ENCODE results near the gene QSOX2. TPM values are rescaled to one million over a fixed set of nuclear protein-coding genes. Genes with fewer than 3 reads are reported as not detected.

Gene QSOX2
- total RNA-seq, 1 donor from 2014 or later = 24.9 TPM

DNA sequence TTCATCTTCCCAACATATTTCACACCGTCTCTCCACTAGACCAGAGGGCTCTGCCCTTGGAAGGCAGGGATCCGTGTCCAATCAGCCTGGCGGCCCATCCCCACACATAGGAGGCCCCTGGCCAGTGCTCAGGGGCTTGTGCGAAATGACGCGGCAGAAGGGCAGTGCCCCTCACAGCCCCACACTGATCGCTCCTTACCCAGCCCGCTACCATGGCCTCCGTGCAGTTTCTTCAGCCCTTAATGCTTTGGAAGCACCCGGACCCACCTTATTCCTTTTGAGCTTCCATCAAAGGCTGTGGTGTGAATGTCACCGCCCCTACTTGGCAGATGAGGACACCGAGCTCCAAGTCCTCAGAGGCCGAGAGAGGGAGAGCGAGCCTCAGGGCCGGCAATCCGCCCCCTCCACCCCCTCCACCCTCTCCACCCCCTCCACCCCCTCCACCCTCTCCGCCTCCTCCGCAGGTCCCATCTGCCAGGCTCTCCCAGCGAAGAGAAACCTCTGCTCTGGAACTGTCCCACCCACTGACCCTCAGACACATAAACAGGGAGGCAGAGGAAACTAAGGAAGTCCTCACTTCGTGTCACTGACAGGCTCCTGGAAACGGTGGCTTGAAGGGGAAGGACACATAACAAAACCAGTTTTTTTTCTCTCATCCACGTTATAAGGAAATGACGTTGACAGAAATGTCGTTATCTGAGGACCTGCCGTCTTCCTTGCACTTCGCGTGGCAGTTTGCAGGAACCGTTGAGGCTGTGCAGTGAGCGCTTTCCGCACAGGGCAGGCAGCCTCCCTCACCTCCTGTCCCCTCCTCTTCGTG lies 13.9 kb downstream of the QSOX2 start:
- Mint-ChIP-seq H3K27ac (peak overlapping the region; percentile 82), H3K27me3 (ENCODE audit: low read depth) (no peaks in the 10 kb centered on the region), H3K4me1 (ENCODE audit: low read depth) (peaks cover 42% of the 10 kb centered on the region), H3K9me3 (no peaks in the 10 kb centered on the region), H3K36me3 (ENCODE audit: low read depth) (peaks cover 39% of the 10 kb centered on the region), H3K4me3 (ENCODE audit: low read depth) (peak overlapping the region; percentile 64)
- DNase-seq (ENCODE audit: low spot score) = peak; percentile 43
- intact Hi-C loops (cut with micrococcal nuclease) = loop anchor here (1.0 kb wide), 1 partner anchor 14 kb away; the partner anchor contains the start of gene QSOX2

DNA sequence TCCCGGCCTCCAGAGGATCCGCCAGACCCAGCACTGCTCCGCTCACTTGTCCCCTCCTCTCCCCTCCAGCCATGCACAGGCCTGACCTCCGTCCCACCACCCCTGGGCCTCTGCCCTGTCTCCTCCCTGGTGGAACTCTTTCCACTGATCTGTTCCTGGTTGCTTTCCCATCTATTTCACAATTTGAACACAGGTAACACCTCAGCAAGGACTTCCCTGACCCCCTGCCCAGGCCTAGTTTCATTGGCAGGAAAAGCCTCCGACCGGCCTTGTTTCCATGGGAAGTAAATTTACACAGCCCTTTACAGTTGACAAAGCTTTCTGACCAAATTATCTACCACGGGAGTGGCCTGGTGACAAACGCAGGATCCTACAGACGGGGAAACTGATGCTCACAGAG lies 14.8 kb downstream of the QSOX2 start:
- Mint-ChIP-seq H3K27ac (peak overlapping the region; percentile 65), H3K4me3 (ENCODE audit: low read depth) (peak overlapping the region; percentile 17), H3K27me3 (ENCODE audit: low read depth) (no peaks in the 10 kb centered on the region), H3K4me1 (ENCODE audit: low read depth) (peaks cover 42% of the 10 kb centered on the region), H3K36me3 (ENCODE audit: low read depth) (peaks cover 37% of the 10 kb centered on the region), H3K9me3 (no peaks in the 10 kb centered on the region)
- intact Hi-C loops (cut with micrococcal nuclease) = no loop called here
- DNase-seq (ENCODE audit: low spot score) = no peak

DNA sequence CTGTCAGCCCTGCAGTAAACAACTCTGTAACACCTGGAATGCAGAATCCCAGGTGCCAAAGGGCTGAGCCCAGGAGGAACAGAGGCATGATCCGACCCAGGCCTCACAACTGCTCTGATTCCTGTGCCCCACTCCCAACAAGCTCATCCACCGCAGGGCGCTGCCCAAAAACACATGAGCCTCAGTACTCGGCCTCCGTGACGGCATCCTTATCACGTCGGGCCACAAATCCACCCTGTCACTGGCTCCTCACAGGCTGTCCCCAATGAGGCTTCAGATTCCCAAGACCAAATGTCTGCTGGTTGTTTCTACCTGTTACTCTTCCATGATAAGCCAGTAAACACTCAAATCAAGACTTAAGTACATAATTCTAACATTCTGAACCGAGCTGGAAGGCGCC lies 15.2 kb downstream of the QSOX2 start:
- peaks cover 38% of the 10 kb centered on the region for H3K36me3 Mint-ChIP-seq (ENCODE audit: low read depth)
- no peak for DNase-seq (ENCODE audit: low spot score)
- H3K4me3 Mint-ChIP-seq (ENCODE audit: low read depth) = no peak overlapping the region
- H3K4me1 Mint-ChIP-seq (ENCODE audit: low read depth) = peaks cover 42% of the 10 kb centered on the region
- intact Hi-C loops (cut with micrococcal nuclease) = no loop called here
- H3K27ac Mint-ChIP-seq = no peak overlapping the region
- H3K27me3 Mint-ChIP-seq (ENCODE audit: low read depth) = no peaks in the 10 kb centered on the region
- no peaks in the 10 kb centered on the region for H3K9me3 Mint-ChIP-seq

DNA sequence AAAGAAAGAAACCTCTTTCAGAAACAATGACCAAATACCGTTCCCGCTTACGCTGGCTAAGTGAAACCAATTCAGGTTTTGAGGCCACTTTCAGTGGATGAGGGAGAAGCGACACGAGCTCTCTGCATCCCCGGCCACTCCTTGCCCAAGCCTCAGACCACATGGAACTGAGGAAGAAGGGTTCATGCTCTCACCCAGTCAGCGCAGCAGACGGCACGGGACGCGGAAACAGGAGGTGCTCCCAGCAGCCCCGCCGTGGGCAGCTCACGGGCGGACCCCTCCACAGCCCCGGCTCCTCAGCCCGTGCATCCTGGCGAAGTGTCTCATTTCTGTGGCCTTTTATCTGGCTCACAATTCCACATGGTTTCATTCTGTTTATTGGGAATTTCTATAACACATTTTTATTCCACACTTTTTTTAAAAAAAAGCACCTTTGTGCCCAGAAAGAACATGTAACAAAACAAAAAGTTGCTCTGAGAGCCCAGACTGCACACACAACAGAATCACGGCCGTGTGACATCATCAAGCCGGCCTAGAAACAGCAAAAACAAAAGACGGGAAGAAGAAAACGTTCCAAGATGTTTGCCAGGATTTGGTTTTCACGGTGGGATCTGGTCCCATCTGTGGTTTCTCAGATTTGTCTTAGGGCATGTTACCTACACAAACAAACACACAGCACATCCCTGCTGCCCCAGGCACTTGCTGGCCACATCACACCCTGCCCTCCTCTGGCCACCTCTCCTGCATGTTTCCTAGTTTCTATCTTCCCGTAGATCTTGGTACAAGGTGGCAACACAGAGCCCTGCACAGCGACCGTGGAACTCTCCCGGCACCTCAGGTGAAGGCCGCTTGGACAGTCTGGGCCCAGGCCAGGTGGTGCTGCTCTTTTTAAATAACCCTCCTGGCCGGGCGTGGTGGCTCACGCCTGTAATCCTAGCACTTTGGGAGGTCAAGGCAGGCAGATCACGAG lies 16.2 kb downstream of the QSOX2 start:
- H3K27ac Mint-ChIP-seq = no peak overlapping the region

DNA sequence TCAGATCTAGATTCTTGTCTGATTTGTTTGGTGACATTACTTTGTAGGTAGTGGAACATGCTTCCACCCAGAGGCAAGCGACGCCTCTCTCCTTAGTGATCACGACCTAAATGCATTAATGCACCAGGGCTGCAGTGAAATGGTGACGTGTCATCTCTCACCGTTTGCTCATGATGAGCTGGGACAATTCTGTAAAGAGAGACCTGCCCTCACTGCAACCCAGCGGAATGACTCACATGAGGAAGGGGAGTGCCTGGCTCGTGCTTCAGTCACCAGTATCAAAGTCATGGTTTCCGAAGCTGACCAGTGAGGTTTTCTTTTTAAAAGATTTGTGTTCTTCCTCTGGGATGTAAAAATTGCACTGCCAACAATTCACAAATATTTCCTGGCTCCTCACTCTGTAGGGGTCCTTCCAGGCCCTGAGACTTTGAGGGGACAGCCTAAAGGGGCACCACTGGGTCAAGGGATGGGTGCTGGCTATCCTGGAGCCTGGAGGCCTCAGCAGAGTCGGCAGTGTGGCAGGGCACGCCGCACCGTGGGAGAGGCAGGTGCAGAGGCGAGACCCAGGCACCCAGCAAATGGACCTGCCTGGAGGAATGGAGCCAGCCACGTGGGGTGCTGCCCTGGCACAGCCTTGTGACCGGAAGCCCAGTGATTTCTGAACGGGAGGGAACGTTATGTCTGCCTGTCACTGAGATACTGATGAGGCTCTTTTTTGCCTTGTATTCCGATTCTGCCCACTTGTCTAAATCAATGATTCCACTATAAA lies 17.3 kb downstream of the QSOX2 start:
- DNase-seq (ENCODE audit: low spot score) = no peak
- intact Hi-C loops (cut with micrococcal nuclease) = no loop called here
- Mint-ChIP-seq H3K9me3 (no peaks in the 10 kb centered on the region), H3K27ac (peak overlapping the region; percentile 52), H3K36me3 (ENCODE audit: low read depth) (peaks cover 33% of the 10 kb centered on the region), H3K27me3 (ENCODE audit: low read depth) (no peaks in the 10 kb centered on the region), H3K4me1 (ENCODE audit: low read depth) (peaks cover 37% of the 10 kb centered on the region), H3K4me3 (ENCODE audit: low read depth) (no peak overlapping the region)

More for the DNA sequence above, 16.2 kb downstream of the QSOX2 start:
- Mint-ChIP-seq H3K27me3 (ENCODE audit: low read depth) (no peaks in the 10 kb centered on the region), H3K9me3 (no peaks in the 10 kb centered on the region), H3K4me1 (ENCODE audit: low read depth) (peaks cover 44% of the 10 kb centered on the region), H3K36me3 (ENCODE audit: low read depth) (peaks cover 35% of the 10 kb centered on the region), H3K4me3 (ENCODE audit: low read depth) (no peak overlapping the region)
- DNase-seq (ENCODE audit: low spot score) = no peak
- intact Hi-C loops (cut with micrococcal nuclease) = no loop called here

DNA sequence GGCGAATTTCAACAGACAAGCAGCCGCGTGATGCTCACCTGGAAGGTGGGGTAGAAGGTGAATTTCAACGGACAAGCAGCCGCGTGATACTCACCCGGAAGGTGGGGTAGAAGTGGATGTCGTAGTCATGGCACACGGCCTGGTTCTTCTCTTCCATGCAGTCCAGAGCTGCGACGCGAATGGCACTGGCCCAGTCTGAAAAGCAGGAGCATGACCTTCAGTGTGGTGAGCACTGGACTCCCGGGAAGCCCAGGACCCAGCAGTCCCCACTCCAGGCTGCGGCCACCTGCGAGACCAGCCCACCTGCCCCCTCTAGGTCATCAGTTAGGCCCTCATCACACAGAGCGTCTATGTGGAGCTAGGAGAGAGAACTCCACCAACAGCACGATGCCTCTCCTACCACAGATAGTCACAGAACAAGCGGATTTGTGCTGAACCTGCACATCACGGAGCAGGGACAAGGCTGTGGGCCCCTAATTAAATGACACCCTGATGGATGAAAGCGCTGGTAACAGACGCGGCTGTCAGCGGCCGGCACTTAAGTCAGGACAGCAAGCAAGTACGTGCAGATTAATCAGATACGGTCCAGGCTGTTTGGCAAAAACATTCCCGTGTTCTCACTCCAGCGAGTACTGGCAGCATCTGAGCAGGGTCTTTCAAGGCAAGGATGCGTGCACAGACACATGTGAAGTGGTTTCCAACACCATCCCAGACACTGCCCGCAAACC lies 18.8 kb downstream of the QSOX2 start:
- intact Hi-C loops (cut with micrococcal nuclease) = no loop called here
- H3K36me3 Mint-ChIP-seq (ENCODE audit: low read depth) = peaks cover 40% of the 10 kb centered on the region

DNA sequence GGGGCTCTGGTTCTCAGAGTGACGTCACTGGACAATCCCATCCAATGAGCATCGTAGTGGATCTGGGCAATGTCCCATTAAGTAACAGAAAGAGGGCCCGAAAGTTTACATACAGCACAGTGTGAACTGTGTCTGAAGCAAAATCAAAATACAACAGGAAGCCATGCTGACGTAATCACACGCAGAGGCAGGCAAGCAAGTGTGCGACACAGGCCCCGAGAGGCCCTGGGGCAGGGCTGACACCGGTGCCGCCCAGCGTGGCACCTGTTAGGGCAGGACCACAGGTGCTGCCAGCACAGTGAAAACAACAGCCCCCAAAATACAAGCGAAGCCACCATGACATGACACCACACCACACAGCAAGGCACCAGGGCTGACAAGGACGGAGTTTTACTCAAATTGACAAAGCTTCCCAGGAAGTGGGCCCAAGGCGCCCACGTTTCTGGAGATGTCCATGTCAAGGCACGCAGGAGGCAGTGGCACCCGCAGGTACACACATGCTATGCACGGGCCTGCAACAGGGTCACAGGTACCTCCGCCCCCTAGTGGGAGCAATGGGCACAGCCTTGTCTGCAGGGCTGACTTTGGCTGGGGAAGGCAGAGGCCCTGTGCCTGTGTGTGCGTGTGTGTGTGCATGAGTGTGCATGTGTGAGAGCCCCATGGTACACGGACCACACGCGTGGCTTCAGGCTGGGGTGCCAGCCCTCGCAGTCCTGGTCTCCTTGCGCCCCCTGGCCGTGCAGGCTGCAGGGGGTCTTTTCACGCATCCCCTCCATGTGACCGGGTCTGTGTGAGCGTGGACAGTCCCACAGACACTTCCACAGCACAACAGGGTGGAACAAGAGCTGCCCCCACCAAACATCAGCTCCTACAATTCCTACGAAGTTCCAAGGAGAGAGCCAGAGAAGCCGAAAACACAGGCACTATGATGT lies 19.6 kb downstream of the QSOX2 start:
- Mint-ChIP-seq H3K27ac (no peak overlapping the region), H3K27me3 (ENCODE audit: low read depth) (no peaks in the 10 kb centered on the region), H3K4me3 (ENCODE audit: low read depth) (no peak overlapping the region), H3K9me3 (no peaks in the 10 kb centered on the region), H3K4me1 (ENCODE audit: low read depth) (peaks cover 19% of the 10 kb centered on the region), H3K36me3 (ENCODE audit: low read depth) (peaks cover 40% of the 10 kb centered on the region)
- intact Hi-C loops (cut with micrococcal nuclease) = no loop called here
- peak; percentile 55 for DNase-seq (ENCODE audit: low spot score)

More for the DNA sequence above, 18.8 kb downstream of the QSOX2 start:
- Mint-ChIP-seq H3K4me1 (ENCODE audit: low read depth) (peaks cover 26% of the 10 kb centered on the region), H3K27me3 (ENCODE audit: low read depth) (no peaks in the 10 kb centered on the region), H3K27ac (no peak overlapping the region), H3K4me3 (ENCODE audit: low read depth) (no peak overlapping the region), H3K9me3 (no peaks in the 10 kb centered on the region)
- DNase-seq (ENCODE audit: low spot score) = no peak

DNA sequence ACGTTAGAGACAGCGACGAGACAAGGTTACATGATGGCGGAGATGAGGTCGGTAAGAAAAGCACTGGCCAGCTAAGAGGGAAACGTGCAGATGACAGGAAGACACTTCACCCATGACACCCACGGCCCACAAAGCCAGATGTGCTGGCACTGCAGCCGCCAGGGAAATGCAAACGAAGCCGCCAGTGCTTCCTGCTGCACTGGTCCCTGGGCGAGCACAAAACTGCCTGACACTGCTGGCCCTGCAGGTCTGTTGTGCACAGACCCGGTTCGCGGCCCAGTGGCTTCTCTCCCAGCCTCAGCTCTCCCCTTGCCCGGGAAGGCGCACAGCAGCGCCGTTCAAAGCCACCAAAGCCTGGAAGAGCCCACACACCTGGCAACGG lies 20.3 kb downstream of the QSOX2 start:
- no peaks in the 10 kb centered on the region for H3K9me3 Mint-ChIP-seq
- H3K4me1 Mint-ChIP-seq (ENCODE audit: low read depth) = peaks cover 21% of the 10 kb centered on the region
- no peak overlapping the region for H3K4me3 Mint-ChIP-seq (ENCODE audit: low read depth)
- no peaks in the 10 kb centered on the region for H3K27me3 Mint-ChIP-seq (ENCODE audit: low read depth)
- H3K36me3 Mint-ChIP-seq (ENCODE audit: low read depth) = peaks cover 43% of the 10 kb centered on the region
- peak overlapping the region; percentile 25 for H3K27ac Mint-ChIP-seq
- DNase-seq (ENCODE audit: low spot score) = no peak
- intact Hi-C loops (cut with micrococcal nuclease) = no loop called here

DNA sequence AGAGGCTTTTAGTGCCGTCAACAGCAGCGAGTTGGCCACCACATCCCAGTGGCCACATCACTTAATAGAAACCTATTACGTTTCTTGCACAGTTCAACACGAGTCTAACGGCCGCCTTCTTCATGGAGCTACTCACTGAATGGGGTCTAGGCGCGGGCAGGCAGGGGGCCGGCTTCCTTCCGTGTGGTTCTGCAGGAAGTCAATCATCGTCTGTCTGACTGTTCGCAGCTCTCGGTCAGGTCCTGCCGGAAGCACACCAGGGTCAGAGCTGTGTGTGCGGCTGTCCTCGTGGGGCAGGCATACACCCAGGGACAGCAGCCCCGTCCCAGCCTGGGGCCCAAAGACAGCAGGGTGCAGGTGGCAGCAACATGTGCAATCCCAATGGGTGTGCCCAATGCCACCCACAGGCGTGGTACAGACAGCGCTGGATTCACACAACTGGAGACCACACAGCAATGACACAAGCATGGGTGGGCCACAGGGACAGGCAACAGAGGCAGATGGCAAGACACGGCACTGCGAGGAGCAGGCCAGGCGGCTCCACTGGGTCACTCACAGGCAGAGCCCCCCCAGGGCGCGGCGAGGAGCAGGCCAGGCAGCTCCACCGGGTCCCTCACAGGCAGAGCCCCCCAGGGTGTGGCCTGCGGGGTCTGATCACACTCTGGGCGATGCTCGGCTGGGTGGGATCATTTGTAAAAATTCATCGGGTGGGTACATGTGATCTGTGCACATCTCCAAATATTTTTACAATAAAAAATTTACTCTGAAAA lies 21.6 kb downstream of the QSOX2 start:
- intact Hi-C loops (cut with micrococcal nuclease) = no loop called here
- no peak overlapping the region for H3K4me3 Mint-ChIP-seq (ENCODE audit: low read depth)
- no peak overlapping the region for H3K27ac Mint-ChIP-seq
- peaks cover 19% of the 10 kb centered on the region for H3K4me1 Mint-ChIP-seq (ENCODE audit: low read depth)
- H3K36me3 Mint-ChIP-seq (ENCODE audit: low read depth) = peaks cover 46% of the 10 kb centered on the region
- no peaks in the 10 kb centered on the region for H3K27me3 Mint-ChIP-seq (ENCODE audit: low read depth)
- DNase-seq (ENCODE audit: low spot score) = no peak
- no peaks in the 10 kb centered on the region for H3K9me3 Mint-ChIP-seq

DNA sequence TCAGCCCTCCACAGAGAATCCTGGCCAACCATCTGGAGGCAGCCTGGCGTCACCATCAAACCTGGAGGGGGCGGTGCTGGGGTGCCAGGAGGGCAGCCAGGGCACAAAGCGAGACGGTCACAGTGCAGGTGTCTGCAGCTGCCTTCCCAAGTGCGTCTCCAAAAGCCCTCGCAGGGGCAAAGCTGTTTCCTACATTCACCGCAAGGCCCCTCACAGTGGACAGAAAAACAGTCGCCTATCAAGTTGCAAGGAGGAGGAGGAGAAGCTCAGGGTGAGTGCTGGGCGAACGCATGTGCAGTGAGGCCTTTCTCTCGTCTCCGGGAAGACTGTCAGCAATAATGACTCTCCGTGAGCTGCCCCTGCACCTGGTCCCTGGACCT lies 22.7 kb downstream of the QSOX2 start:
- no peaks in the 10 kb centered on the region for H3K27me3 Mint-ChIP-seq (ENCODE audit: low read depth)
- H3K36me3 Mint-ChIP-seq (ENCODE audit: low read depth) = peaks cover 52% of the 10 kb centered on the region
- peaks cover 9% of the 10 kb centered on the region for H3K4me1 Mint-ChIP-seq (ENCODE audit: low read depth)
- no peak overlapping the region for H3K4me3 Mint-ChIP-seq (ENCODE audit: low read depth)
- H3K27ac Mint-ChIP-seq = no peak overlapping the region
- no peaks in the 10 kb centered on the region for H3K9me3 Mint-ChIP-seq
- intact Hi-C loops (cut with micrococcal nuclease) = no loop called here
- DNase-seq (ENCODE audit: low spot score) = no peak
